HG02678 (cell line): Measurements from ENCODE around the gene CYP2E1.
"Not testable (repeated sequence)": the region's sequence is repeated elsewhere in the genome, so short reads cannot be mapped to it uniquely, and the experiment has no call there.

Source experiments
- ATAC-seq: cut with Tn5 transposase; IDR thresholded peaks from one replicate; pipeline ENCODE4 v1.9.1; 2021; ENCODE audit warnings: mild to moderate bottlenecking, moderate library complexity; ENCODE audit not compliant: unreplicated experiment

The CYP2E1 gene

GRCh38 chr10:133526957-133527588 lies at the start of gene CYP2E1:
Gene CYP2E1, plus strand, starts transcription at chr10:133527363. Its CDS starts 33 bp downstream, at chr10:133527396.
- ATAC-seq = no peak

GRCh38 chr10:133481086-133481643 lies 46.0 kb upstream of the CYP2E1 start:
- ATAC-seq = no peak

- ATAC-seq = no peak
Measured at GRCh38 chr10:133481657-133482056, 45.5 kb upstream of the CYP2E1 start.

- ATAC-seq = no peak
Measured at GRCh38 chr10:133484818-133485217, 42.3 kb upstream of the CYP2E1 start.

DNA sequence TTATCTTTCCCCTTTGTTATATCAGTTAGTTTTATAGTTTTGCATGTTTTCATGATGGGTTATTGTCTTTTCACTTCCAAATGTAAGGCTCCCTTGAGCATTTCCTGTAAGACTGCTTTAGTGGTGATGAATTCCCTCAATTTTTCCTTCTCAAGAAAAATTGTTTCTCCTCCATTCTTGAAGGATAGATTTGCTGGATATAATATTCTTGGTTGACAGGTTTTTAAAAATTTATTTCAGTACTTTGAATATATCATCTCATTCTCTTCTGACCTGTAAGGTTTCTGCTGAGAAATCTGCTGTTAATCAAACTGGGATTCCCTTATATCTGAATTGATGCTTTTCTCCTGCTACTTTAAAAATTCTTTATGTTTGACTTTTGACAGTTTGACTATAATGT lies 40.1 kb upstream of the CYP2E1 start:
- no peak for ATAC-seq

DNA sequence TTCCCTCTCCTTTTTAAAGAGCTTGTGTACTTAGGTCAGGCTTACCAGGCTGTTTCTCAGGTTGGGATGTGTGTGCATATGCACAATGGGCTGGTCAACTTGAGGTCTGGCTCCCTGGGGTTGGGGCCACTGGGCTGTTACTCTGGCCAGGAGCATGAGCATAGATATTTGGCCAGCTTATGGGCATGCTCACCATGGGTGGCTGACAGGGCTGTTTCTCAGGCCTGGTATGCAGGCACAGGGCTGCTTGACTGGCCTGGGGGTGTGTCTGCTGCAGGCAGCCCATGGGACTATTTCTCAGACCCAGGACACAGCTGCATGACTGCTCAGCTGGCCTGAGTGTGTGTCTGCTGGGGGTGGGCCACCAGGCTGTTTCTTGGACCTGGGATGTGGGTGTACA lies 38.8 kb upstream of the CYP2E1 start:
- no peak for ATAC-seq

GRCh38 chr10:133489816-133490588 lies 37.2 kb upstream of the CYP2E1 start:
- ATAC-seq = peak; percentile 74

- ATAC-seq = not testable (repeated sequence)
Measured at GRCh38 chr10:133493562-133493961, 33.6 kb upstream of the CYP2E1 start.

DNA sequence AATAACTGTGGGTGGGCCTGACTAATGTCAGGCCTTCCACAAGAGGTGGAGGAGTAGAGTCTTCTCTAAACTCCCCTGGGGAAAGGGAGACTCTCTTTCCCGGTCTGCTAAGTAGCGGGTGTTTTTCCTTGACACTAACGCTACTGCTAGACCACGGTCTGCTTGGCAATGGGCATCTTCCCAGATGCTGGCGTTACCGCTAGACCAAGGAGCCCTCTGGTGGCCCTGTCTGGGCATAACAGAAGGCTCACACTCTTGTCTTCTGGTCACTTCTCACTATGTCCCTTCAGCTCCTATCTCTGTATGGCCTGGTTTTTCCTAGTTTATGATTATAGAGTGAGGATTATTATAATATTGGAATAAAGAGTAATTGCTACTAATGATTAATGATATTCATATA lies 29.8 kb upstream of the CYP2E1 start:
- ATAC-seq = not testable (repeated sequence)

DNA sequence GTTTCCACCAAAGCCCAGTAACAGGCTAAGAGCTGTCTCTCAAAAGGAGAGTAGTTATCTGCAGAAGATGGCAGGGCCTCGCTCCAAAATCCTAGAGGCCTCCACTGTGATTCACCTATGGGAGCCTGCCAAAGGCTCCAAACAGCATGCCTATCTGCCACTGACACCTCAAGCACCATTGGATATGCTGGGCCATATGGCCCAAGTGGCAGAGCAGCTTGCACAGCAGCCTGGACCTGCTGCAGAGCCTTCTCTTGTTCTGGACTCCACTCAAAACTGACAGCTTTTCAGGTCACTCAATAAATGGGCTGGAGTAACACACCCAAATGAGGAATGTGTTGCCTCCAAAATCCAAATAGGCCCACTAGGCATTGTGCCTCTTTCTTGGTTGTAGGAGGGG lies 28.0 kb upstream of the CYP2E1 start:
- ATAC-seq = not testable (repeated sequence)

DNA sequence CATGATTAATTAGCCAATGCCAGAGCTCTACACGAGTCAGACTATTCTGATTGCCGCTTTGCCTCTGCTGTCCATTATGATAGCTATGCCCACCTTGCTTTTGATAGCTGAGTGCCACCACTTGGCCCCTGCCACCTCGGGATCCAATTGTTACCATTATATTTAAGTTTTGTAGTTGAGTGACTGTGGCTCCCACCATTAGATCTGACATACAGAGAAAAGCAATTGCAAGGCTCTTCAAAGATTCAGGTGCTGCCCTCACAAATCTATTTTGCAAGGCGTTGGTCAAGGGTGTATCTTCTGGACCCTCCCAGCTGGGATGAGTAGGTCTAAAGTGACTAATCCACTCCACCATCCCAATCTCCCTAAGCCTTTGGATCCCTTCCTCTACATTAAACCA lies 26.3 kb upstream of the CYP2E1 start:
- ATAC-seq = not testable (repeated sequence)

- no peak for ATAC-seq
Measured at GRCh38 chr10:133509700-133510099, 17.5 kb upstream of the CYP2E1 start.

DNA sequence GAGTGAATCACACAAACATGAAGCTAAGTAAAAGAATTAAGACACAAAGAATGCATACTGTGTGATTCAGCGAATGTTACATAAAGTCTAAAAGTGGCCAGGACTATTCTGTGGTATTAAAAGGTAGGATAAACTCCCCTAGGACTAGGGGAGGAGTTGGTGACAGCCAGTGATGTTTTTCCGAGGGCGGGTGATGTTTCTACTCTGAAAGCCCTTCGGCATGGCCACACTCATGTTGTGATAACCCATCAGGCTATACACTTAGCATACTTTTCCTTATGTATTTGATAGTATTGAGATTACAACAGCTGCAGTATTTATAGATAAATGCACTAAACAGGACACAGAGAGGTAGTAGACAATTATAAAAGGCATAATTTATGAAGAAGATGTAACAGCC lies 15.8 kb upstream of the CYP2E1 start:
- no peak for ATAC-seq

- ATAC-seq = no peak
Measured at GRCh38 chr10:133511907-133512528, 15.1 kb upstream of the CYP2E1 start.

DNA sequence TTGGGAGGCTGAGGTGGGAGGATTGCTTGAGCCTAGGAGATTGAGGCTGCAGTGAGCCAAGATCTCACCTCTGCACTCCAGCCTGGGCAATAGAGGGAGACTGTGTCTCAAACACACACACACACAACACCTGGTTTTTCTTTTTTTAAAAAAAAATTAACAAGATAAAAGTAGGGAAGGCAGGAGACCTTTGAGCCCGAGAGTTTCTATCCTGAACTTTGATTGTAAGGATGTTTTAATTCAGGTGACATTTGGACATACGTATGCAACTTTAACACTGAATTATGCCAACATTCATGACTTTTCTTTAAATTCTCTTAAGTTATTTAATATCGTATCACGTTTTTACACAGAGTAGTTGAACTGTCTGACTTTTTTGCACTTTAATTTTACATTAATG lies 11.7 kb upstream of the CYP2E1 start:
- ATAC-seq = no peak

DNA sequence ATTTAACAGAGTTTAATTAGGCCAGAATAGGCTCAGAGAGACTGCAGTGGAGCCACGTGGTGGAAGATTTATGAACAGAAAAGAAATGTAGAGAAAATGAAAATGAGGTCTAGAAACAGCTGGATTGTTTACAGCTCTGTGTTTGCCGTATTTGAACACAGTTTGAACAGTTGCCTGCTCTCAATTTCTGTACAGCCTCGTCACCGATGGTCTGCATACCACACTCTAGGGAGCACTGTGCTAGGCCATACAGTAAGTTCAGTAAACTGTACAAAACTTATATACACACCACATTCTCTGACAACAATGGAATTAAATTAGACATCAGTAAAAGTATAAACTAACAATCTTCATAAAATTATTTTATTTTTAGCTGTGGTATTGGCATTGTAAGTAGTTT lies 11.1 kb upstream of the CYP2E1 start:
- no peak for ATAC-seq

DNA sequence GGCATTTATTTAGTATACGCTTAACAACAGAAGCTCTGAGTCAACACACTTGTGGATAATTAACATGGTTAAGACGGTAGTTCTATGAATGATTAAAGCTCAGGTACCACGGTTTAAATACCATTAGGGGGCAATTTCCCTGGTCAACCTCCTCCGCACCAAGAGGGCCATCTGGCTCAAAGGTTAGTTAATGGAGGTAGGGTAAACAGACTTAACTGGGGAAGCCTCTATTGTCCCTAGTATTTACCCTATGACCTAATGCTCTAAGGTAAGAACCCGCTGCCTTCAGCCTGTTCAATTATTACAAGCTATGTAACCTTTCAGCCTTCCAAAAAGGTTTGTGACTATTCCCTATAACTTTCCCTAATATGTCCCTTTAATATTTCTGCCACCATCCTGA lies 8.6 kb upstream of the CYP2E1 start:
- ATAC-seq = not testable (repeated sequence)

- peak; percentile 98 for ATAC-seq
Measured at GRCh38 chr10:133520193-133520738, 6.9 kb upstream of the CYP2E1 start.

DNA sequence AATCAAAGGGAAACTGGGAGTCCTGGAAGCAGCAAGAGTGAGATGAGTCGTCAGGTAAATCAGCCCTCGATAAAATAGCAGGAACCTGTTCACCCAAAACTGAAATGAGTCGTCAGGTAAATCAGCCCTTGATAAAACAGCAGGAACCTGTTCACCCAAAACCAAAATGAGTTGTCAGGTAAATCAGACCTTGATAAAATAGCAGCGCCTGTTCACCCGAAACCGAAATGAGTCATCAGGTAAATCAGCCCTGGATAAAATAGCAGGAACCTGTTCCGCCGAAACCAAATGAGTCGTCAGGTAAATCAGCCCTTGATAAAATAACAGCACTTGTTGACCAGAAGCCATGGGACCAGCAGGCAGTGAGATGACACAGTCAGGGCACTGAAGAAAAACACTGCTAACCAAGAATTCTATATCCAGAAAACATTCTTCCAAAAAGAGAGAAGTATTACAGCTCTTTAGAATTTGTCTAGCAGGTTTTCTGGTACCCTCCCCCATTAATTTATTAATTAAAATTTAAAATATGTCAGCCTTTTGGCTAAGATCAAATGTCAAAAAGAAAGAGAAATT lies 3.4 kb upstream of the CYP2E1 start:
- ATAC-seq = no peak

GRCh38 chr10:133525444-133525843 lies 1.7 kb upstream of the CYP2E1 start:
- ATAC-seq = no peak

DNA sequence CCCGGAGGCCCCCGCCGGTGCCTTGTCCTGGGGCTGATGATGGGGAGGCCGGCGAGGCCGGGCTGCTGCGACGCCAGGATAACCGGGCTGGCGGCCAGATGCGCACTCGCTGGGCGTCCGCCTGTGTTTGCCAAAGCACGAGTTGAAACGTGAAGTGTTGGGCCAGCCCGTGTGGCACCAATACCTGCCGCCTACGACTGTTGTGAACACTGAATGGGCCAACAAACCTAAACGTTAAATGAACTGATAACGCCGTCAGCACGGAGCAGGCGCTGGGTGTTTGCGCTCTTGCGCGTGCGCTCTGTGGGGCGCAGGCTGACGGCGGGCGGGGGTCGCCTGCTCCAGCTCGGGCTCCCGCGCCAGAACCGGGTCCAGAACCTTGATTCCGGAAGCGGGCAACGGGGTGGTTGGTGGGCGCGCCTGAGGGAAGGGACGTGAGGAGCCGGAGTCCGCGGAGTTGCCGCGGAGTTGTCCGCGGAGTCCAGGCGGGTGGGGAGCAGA lies 658 bp downstream of the CYP2E1 start:
- no peak for ATAC-seq
